NCI-H187 (cell line): ENCODE data around the gene KRT72.

Source experiments
- DNase-seq, 2 experiments: peaks; one replicate each; lab custom pipeline; 2025; lab: John Stamatoyannopoulos, UW

Gene KRT72

GRCh38 chr12:52578469-52578868 lies 22.8 kb downstream of the KRT72 start:
- no peak for DNase-seq

- DNase-seq: no peak
Measured at GRCh38 chr12:52577316-52577715, 23.9 kb downstream of the KRT72 start.

- no peak for DNase-seq
Measured at GRCh38 chr12:52575948-52576347, 25.3 kb downstream of the KRT72 start.

GRCh38 chr12:52575256-52575655 lies 26.0 kb downstream of the KRT72 start:
- DNase-seq: no peak

- DNase-seq: no peak
Measured at GRCh38 chr12:52573743-52574142, 27.5 kb downstream of the KRT72 start, which contains the start of gene KRT74. Gene KRT74, minus strand, starts transcription at chr12:52573843. Its CDS starts 66 bp downstream, at chr12:52573777.

- DNase-seq: no peak
Measured at GRCh38 chr12:52573306-52573705, 28.0 kb downstream of the KRT72 start.

- no peak for DNase-seq
Measured at GRCh38 chr12:52570511-52570910, 30.8 kb downstream of the KRT72 start.

GRCh38 chr12:52568111-52568510 lies 33.2 kb downstream of the KRT72 start:
- no peak for DNase-seq

- DNase-seq: no peak
Measured at GRCh38 chr12:52566847-52567291, 34.4 kb downstream of the KRT72 start.

GRCh38 chr12:52564582-52564981 lies 36.7 kb downstream of the KRT72 start:
- DNase-seq: no peak

- no peak for DNase-seq
Measured at GRCh38 chr12:52561880-52562449, 39.3 kb downstream of the KRT72 start.

GRCh38 chr12:52559979-52560378 lies 41.3 kb downstream of the KRT72 start:
- DNase-seq: no peak

GRCh38 chr12:52558781-52559445 lies 42.4 kb downstream of the KRT72 start:
- no peak for DNase-seq

GRCh38 chr12:52557476-52557875 lies 43.8 kb downstream of the KRT72 start:
- no peak for DNase-seq

GRCh38 chr12:52555577-52555976 lies 45.7 kb downstream of the KRT72 start:
- DNase-seq: no peak

GRCh38 chr12:52552681-52553195 lies 48.5 kb downstream of the KRT72 start, which contains the start of gene KRT71:
Gene KRT71, minus strand, starts transcription at chr12:52553145. Its CDS starts 68 bp downstream, at chr12:52553077.
- no peak for DNase-seq

GRCh38 chr12:52552055-52552454 lies 49.2 kb downstream of the KRT72 start:
- DNase-seq: no peak

GRCh38 chr12:52551216-52551865 lies 49.9 kb downstream of the KRT72 start:
- DNase-seq: no peak

- DNase-seq: no peak
Measured at GRCh38 chr12:52546126-52546525, 55.1 kb downstream of the KRT72 start.

GRCh38 chr12:52543985-52544883 lies 57.0 kb downstream of the KRT72 start:
- no peak for DNase-seq

- DNase-seq: no peak
Measured at GRCh38 chr12:52542785-52543318, 58.4 kb downstream of the KRT72 start.

GRCh38 chr12:52542157-52542556 lies 59.1 kb downstream of the KRT72 start:
- no peak for DNase-seq
